ENCODE results near the gene PDE4D. TPM values are rescaled to one million over a fixed set of nuclear protein-coding genes. Genes with fewer than 3 reads are reported as not detected.
A peak's percentile ranks its signal among the peaks of the same experiment; 100 is the strongest.

Gene PDE4D
- total RNA-seq, 1 donor from 2014 or later: 13.2 TPM

DNA sequence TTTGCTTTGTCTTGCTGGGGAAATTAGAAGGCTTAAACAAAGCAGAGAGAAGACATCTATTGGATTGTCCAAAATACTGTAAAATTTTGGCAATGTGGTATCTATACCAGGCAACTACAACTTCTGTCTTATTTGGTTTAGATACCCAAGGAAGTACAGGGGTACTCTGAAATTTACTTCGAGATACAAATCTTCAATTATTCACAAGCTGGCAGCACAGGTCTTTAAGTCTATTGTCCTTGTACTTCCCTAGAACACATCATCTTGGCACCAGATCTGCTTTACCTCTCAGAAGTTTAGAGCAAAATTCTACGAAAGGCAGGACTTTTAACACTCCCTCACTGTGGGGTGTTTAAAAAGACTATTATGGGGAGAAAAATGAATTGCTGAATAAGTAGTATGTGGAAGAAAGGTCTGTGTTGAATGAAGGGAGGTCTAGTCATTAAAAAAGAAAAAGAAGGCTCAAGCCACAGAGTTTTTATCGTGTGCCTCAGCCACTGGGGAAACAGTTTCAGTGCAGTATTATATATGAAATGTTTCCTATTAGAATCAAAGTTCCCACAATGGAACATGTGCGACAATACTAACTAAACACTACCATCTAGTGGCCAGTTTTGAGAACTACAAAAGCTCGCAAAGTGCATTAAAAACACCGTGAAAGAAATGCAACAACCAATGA is 93.7 kb downstream of the PDE4D start:
- Mint-ChIP-seq H3K27ac (ENCODE audit: unreplicated experiment) (no peak overlapping the region), H3K27me3 (ENCODE audit: unreplicated experiment) (no peaks in the 10 kb centered on the region)

DNA sequence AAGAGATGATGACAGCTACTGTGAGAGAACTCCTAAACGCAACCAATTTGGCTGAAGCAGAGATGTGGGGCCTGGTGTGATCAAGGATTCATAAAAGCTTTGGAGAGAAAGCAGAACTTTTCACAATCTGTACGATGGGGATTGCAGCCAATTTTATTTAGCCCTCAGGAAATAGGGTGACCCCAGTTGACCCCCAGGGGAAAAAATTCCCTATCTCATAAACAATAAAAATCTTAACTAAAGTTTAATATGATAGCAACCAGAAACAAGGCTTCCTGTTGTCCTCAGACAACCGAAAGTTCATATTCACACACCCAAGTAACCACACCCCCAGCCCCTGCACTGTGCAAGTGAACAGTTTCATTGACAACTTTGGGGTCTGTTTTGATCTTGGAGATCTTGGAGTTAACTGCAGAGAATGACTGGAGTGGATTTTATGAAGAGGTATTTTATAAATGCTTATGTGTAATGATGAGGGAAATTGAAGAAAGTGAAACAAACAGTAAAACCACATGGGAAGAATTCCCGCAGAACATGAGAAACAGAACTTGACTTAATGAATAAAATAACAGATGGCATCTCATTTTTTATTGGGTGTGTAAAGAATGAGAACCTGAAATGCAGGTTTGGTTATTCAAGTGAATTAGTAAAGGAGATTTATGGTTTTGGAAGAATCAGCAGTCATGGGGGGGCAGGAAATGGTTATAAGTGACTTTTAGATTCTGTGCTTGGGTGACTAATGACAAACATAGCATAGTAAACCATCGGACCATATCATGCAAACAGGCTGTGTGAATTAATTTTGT is 94.5 kb downstream of the PDE4D start:
- H3K4me3 Mint-ChIP-seq (ENCODE audit: unreplicated experiment): no peak overlapping the region
- peaks cover under 1% of the 10 kb centered on the region for H3K27me3 Mint-ChIP-seq (ENCODE audit: unreplicated experiment)
- TF ChIP-seq, protein P1, sequence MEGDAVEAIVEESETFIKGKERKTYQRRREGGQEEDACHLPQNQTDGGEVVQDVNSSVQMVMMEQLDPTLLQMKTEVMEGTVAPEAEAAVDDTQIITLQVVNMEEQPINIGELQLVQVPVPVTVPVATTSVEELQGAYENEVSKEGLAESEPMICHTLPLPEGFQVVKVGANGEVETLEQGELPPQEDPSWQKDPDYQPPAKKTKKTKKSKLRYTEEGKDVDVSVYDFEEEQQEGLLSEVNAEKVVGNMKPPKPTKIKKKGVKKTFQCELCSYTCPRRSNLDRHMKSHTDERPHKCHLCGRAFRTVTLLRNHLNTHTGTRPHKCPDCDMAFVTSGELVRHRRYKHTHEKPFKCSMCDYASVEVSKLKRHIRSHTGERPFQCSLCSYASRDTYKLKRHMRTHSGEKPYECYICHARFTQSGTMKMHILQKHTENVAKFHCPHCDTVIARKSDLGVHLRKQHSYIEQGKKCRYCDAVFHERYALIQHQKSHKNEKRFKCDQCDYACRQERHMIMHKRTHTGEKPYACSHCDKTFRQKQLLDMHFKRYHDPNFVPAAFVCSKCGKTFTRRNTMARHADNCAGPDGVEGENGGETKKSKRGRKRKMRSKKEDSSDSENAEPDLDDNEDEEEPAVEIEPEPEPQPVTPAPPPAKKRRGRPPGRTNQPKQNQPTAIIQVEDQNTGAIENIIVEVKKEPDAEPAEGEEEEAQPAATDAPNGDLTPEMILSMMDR (IDR thresholded peaks at IDR 0.05; ENCODE audit: partially characterized antibody, unreplicated experiment): no peak
- no peak overlapping the region for H3K27ac Mint-ChIP-seq (ENCODE audit: unreplicated experiment)
- H3K36me3 Mint-ChIP-seq (ENCODE audit: unreplicated experiment): no peaks in the 10 kb centered on the region
- H3K9me3 Mint-ChIP-seq (ENCODE audit: unreplicated experiment): no peaks in the 10 kb centered on the region
- H3K4me1 Mint-ChIP-seq (ENCODE audit: low read depth, unreplicated experiment): peaks cover under 1% of the 10 kb centered on the region
- no peak for DNase-seq

More for the DNA sequence above, 93.7 kb downstream of the PDE4D start:
- Mint-ChIP-seq H3K4me3 (ENCODE audit: unreplicated experiment) (no peak overlapping the region), H3K4me1 (ENCODE audit: low read depth, unreplicated experiment) (no peaks in the 10 kb centered on the region), H3K36me3 (ENCODE audit: unreplicated experiment) (no peaks in the 10 kb centered on the region), H3K9me3 (ENCODE audit: unreplicated experiment) (no peaks in the 10 kb centered on the region)
- TF ChIP-seq, protein P1 (IDR thresholded peaks at IDR 0.05; ENCODE audit: partially characterized antibody, unreplicated experiment): peak; percentile 86
- DNase-seq: no peak

DNA sequence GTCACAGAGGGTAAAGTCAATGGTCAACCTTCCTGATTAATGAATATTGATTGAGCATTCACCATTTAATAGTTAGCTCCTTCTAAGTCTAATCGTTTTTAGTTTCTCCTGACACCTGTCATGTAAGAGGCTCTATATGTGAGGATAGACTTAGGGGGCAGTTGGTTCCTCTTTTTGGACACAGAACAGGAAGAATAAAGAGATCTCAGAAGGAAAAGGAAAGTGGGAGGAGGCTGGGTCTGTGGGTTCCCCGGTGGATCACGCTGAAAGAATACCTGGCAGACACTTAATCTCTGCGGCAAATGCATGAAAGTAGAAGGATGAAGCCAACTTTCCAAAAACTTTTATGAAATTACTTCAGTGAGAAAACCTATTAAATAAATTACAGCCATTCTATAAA is 98.4 kb downstream of the PDE4D start:
- TF ChIP-seq, protein P1 (IDR thresholded peaks at IDR 0.05; ENCODE audit: partially characterized antibody, unreplicated experiment): no peak
- DNase-seq: no peak
- H3K36me3 Mint-ChIP-seq (ENCODE audit: unreplicated experiment): no peaks in the 10 kb centered on the region
- peaks cover 5% of the 10 kb centered on the region for H3K27me3 Mint-ChIP-seq (ENCODE audit: unreplicated experiment)
- H3K9me3 Mint-ChIP-seq (ENCODE audit: unreplicated experiment): no peaks in the 10 kb centered on the region
- no peak overlapping the region for H3K4me3 Mint-ChIP-seq (ENCODE audit: unreplicated experiment)
- peaks cover 7% of the 10 kb centered on the region for H3K4me1 Mint-ChIP-seq (ENCODE audit: low read depth, unreplicated experiment)
- no peak overlapping the region for H3K27ac Mint-ChIP-seq (ENCODE audit: unreplicated experiment)

DNA sequence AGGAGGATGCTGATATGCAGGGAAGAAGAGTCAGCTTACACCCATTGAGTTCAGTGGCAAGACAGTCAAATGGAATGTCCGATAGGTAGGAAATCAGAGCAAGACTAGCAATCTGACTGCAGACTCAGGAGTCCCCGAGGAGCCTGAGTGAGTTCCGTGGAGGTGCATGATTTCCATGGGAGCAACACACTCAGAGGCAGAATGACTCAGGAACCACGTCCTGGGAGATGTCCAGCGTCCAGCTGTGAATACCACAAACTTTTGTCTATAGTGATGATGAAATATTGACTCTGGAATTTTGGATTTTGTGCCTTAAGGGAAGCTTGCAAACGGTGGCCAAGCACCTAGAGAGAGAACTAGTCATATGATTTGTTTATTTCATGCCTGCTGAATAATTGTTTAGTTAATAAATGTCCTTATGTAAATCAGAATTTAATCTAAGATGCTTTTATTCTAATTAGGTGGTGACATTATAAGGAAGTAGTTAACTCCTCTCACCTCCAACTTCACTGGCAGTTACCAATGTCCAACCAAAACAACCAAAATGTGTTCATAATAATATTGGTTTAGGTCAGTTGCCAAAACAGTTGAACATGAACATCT is 100.4 kb downstream of the PDE4D start:
- Mint-ChIP-seq H3K27me3 (ENCODE audit: unreplicated experiment) (peaks cover 5% of the 10 kb centered on the region), H3K9me3 (ENCODE audit: unreplicated experiment) (no peaks in the 10 kb centered on the region), H3K4me3 (ENCODE audit: unreplicated experiment) (no peak overlapping the region), H3K4me1 (ENCODE audit: low read depth, unreplicated experiment) (peaks cover 7% of the 10 kb centered on the region), H3K27ac (ENCODE audit: unreplicated experiment) (no peak overlapping the region), H3K36me3 (ENCODE audit: unreplicated experiment) (no peaks in the 10 kb centered on the region)
- no peak for DNase-seq
- TF ChIP-seq, protein P1 (IDR thresholded peaks at IDR 0.05; ENCODE audit: partially characterized antibody, unreplicated experiment): no peak
